ENCODE results near the gene VPS9D1.

DNA sequence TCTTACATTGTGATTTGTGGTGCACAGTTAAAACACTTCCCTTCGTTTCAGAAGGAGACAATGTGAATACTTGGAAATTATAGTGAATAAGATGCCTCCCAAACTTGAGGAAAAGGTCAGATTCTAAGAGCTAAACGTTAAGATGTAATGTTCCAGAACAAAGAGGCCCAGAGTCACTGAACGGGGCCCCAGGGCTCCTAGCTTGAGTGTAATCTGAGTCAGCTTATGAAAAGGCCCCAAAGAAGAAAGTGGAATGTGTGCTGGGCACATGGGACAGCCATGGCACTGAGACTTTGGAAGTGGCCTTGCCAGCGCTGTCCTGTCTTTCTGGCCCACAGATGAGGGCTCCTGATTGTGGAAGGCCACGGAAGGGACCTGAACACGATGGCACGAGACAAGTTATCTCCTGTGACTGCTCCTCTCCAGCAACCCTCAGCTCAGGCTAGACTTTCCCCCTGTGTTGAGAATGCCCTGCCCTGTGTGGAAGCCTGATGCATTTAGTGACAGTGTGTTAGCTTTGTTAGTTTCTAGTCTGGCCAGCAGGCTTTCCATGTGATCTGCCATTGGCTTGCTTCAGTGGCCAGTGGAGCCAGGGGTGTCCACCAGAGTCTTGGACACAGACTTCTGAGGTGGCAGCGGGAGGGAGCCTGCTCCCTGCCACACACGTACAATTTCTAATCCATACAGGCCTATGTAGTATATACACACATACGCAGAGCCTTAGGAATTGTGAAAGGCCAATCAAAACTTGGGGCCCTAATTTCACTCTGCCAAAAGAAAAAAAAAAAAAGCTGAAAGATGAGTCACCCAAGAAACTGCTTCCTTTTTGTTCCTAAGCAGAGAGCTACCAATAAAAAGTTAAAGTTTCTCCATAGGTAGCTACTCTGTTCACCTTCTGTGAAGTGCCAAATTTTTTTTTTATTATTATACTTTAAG lies 49.9 kb downstream of the VPS9D1 start:
- TF ChIP-seq CTCF (IDR thresholded peaks at IDR 0.05; ENCODE audit: borderline replicate concordance, extremely low read depth, low read length, poor library complexity, severe bottlenecking) (no peak), EZH2 (IDR thresholded peaks at IDR 0.05; ENCODE audit: borderline replicate concordance, low read depth, low read length, severe bottlenecking) (no peak)
